WTC11 (cell line): ENCODE data around the gene TP63.

Experiments used
- ATF2 ChIP-seq: sonication (generic); formaldehyde crosslinking; IDR thresholded peaks from 2 replicates; pipeline ENCODE4 v1.8.1; 2022; ENCODE audit warnings: low read depth, missing genetic modification reagents, borderline replicate concordance
- ATF6 ChIP-seq: sonication (generic); formaldehyde crosslinking; IDR thresholded peaks from 2 replicates; pipeline ENCODE4 v1.8.1; 2023; ENCODE audit warnings: mild to moderate bottlenecking, missing genetic modification reagents
- CTCF ChIP-seq: fragments of 200-600 bp; IDR thresholded peaks from 2 replicates; pipeline ENCODE4 v1.8.0; 2022; ENCODE audit warnings: antibody characterized with exemption
- HMGXB4 ChIP-seq: sonication (generic); formaldehyde crosslinking; IDR thresholded peaks from 2 replicates; pipeline ENCODE4 v1.8.1; 2023; ENCODE audit warnings: mild to moderate bottlenecking, moderate library complexity, missing genetic modification reagents
- MLX ChIP-seq: sonication (generic); formaldehyde crosslinking; IDR thresholded peaks from 2 replicates; pipeline ENCODE4 v1.8.1; 2023; ENCODE audit warnings: mild to moderate bottlenecking, missing genetic modification reagents, moderate library complexity
- ZBTB21 ChIP-seq: sonication (generic); formaldehyde crosslinking; IDR thresholded peaks from 2 replicates; pipeline ENCODE4 v1.8.1; 2023; ENCODE audit warnings: mild to moderate bottlenecking, missing genetic modification reagents, borderline replicate concordance
- ZNF232 ChIP-seq: sonication (generic); formaldehyde crosslinking; IDR thresholded peaks from 2 replicates; pipeline ENCODE4 v1.8.0; 2022; ENCODE audit warnings: mild to moderate bottlenecking, missing genetic modification reagents

GRCh38 chr3:189921770-189922169 is 290.6 kb downstream of the TP63 start:
- TF ChIP-seq ZNF232 (CRISPR knock-in tag) = no peak
- TF ChIP-seq CTCF = no peak
- TF ChIP-seq ATF6 (CRISPR knock-in tag) = no peak
- TF ChIP-seq HMGXB4 (CRISPR knock-in tag) = no peak
- no peak for TF ChIP-seq ZBTB21 (CRISPR knock-in tag)
- TF ChIP-seq MLX = no peak
- no peak for TF ChIP-seq ATF2 (CRISPR knock-in tag)
